ENCODE measurements around the gene DYNC1LI1.

DNA sequence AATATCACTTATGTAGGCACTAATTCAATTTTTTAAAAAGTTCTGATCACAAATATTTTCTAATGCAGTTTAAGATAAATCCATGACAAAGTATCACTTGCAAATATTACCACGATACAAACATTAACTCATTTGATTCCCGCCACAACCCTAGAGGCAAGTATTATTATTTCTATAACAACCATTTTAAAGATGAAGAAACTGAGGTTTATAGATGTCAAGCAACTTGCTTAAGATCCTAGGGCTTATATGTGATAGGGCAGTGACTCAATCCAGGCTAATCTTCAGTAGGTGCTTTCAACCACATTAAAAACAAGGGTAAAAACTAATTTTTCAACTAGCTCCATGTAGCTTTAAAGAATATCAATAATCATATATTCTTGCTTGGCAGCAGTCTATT is 1.7 kb downstream of the DYNC1LI1 start:
- TF ChIP-seq, protein P1, sequence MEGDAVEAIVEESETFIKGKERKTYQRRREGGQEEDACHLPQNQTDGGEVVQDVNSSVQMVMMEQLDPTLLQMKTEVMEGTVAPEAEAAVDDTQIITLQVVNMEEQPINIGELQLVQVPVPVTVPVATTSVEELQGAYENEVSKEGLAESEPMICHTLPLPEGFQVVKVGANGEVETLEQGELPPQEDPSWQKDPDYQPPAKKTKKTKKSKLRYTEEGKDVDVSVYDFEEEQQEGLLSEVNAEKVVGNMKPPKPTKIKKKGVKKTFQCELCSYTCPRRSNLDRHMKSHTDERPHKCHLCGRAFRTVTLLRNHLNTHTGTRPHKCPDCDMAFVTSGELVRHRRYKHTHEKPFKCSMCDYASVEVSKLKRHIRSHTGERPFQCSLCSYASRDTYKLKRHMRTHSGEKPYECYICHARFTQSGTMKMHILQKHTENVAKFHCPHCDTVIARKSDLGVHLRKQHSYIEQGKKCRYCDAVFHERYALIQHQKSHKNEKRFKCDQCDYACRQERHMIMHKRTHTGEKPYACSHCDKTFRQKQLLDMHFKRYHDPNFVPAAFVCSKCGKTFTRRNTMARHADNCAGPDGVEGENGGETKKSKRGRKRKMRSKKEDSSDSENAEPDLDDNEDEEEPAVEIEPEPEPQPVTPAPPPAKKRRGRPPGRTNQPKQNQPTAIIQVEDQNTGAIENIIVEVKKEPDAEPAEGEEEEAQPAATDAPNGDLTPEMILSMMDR (IDR thresholded peaks at IDR 0.05; ENCODE audit: poor library complexity): no peak
- TF ChIP-seq EZH2 (IDR thresholded peaks at IDR 0.05; ENCODE audit: borderline replicate concordance): no peak
- TF ChIP-seq EZH2phosphoT487 (IDR thresholded peaks at IDR 0.05; ENCODE audit: low read depth, severe bottlenecking, unreplicated experiment): no peak

All from hepatocyte (in vitro differentiated cells).